ENCODE results near the gene MRPL51.

DNA sequence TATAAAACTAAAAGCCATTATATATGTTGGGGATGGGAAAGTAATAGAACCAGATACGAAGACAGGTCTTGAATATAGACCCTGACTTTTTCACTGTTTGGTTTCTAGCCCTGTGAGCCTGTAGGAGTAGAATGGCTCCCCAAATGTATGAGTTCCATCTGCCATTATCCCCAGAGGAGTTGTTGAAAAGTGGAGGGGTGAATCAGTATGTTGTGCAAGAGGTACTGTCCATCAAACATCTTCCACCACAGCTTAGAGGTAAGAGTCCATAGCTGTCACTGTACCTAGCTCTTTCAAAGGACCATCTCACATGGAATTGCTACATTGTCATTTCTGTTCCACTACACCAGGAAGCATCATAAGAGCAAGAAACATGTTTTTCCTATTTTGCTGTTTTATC lies 1.9 kb upstream of the MRPL51 start:
- no peak for TF ChIP-seq CTCF (IDR thresholded peaks at IDR 0.05)
- no peak for TF ChIP-seq ZFX (IDR thresholded peaks at IDR 0.05; ENCODE audit: borderline replicate concordance)

Data from 22Rv1 (cell line).